Neural cell (in vitro differentiated cells): Measurements from ENCODE around the gene MACROD1.

Experiments used
- CTCF ChIP-seq: fragments of 450-650 bp; IDR thresholded peaks from 2 replicates; pipeline ENCODE4 v1.5.1; 2014; ENCODE audit warnings: antibody characterized with exemption, mild to moderate bottlenecking, moderate library complexity; ENCODE audit not compliant: poor library complexity, severe bottlenecking
- EZH2 ChIP-seq: fragments of 200-600, 300-800 bp; shearing (Covaris generic), sonication (generic); IDR thresholded peaks from 2 replicates; pipeline ENCODE4 v1.6.1; 2014; ENCODE audit warnings: antibody characterized with exemption, low read length, borderline replicate concordance, mild to moderate bottlenecking; ENCODE audit not compliant: insufficient read depth, poor library complexity, severe bottlenecking
- MXI1 ChIP-seq: fragments of 450-650 bp; conservative IDR thresholded peaks from 2 replicates; pipeline ENCODE4 v1.6.1; 2014; ENCODE audit warnings: antibody characterized with exemption, mild to moderate bottlenecking; ENCODE audit not compliant: poor library complexity, severe bottlenecking
- POLR2AphosphoS5 ChIP-seq: IDR thresholded peaks from 2 replicates; pipeline ENCODE4 v1.6.1; 2012
- REST ChIP-seq: IDR thresholded peaks from 2 replicates; pipeline ENCODE4 v1.6.1; 2012; ENCODE audit warnings: borderline replicate concordance
- SMC3 ChIP-seq: fragments of 450-650 bp; conservative IDR thresholded peaks from 2 replicates; pipeline ENCODE4 v1.6.1; 2014; ENCODE audit warnings: antibody characterized with exemption, mild to moderate bottlenecking, moderate library complexity; ENCODE audit not compliant: poor library complexity
- TAF1 ChIP-seq: IDR thresholded peaks from 2 replicates; pipeline ENCODE4 v1.6.1; 2012; ENCODE audit warnings: low read depth

- TF ChIP-seq CTCF (no peak), TAF1 (no peak), POLR2AphosphoS5 (no peak), MXI1 (no peak), EZH2 (no peak), SMC3 (no peak), REST (no peak)
Measured at GRCh38 chr11:64203421-64204079, 37.6 kb upstream of the MACROD1 start.
